Measurements from ENCODE around the gene ZNF516.

Gene ZNF516

GRCh38 chr18:76378526-76379215, 116.4 kb downstream of the ZNF516 start:
- DNase-seq, result no peak

- no peak for DNase-seq
Measured at GRCh38 chr18:76377359-76377756, 117.7 kb downstream of the ZNF516 start.

GRCh38 chr18:76376668-76377358, 118.2 kb downstream of the ZNF516 start:
- DNase-seq, result no peak

- DNase-seq, result no peak
Measured at GRCh38 chr18:76376225-76376624, 118.8 kb downstream of the ZNF516 start.

- DNase-seq, result no peak
Measured at GRCh38 chr18:76374330-76375281, 120.4 kb downstream of the ZNF516 start.

GRCh38 chr18:76373297-76373696, 121.7 kb downstream of the ZNF516 start:
- no peak for DNase-seq

GRCh38 chr18:76371301-76372203, 123.5 kb downstream of the ZNF516 start:
- DNase-seq, result no peak

GRCh38 chr18:76370686-76371085, 124.4 kb downstream of the ZNF516 start:
- DNase-seq, result no peak

GRCh38 chr18:76370201-76370600, 124.8 kb downstream of the ZNF516 start:
- DNase-seq, result no peak

- DNase-seq, result no peak
Measured at GRCh38 chr18:76369791-76370190, 125.3 kb downstream of the ZNF516 start.

- no peak for DNase-seq
Measured at GRCh38 chr18:76368976-76369375, 126.1 kb downstream of the ZNF516 start.

- DNase-seq, result no peak
Measured at GRCh38 chr18:76368271-76368670, 126.8 kb downstream of the ZNF516 start.

GRCh38 chr18:76367168-76368125, 127.6 kb downstream of the ZNF516 start:
- no peak for DNase-seq

- DNase-seq, result no peak
Measured at GRCh38 chr18:76365561-76365960, 129.5 kb downstream of the ZNF516 start.

GRCh38 chr18:76364282-76365259, 130.5 kb downstream of the ZNF516 start:
- DNase-seq, result no peak

GRCh38 chr18:76363436-76364120, 131.5 kb downstream of the ZNF516 start:
- no peak for DNase-seq

- no peak for DNase-seq
Measured at GRCh38 chr18:76362676-76363075, 132.4 kb downstream of the ZNF516 start.

GRCh38 chr18:76361219-76361618, 133.8 kb downstream of the ZNF516 start:
- DNase-seq, result no peak

GRCh38 chr18:76359909-76360308, 135.1 kb downstream of the ZNF516 start:
- DNase-seq, result no peak
